SK-N-SH (cell line): ENCODE data around the gene MAP4K3.

Experiments used
- POLR2AphosphoS5 ChIP-seq: IDR thresholded peaks from 2 replicates; pipeline ENCODE4 v1.6.1; 2012; ENCODE audit warnings: low read depth, low read length
- TF ChIP-seq, protein P1 (sequence below): fragments of 200-600 bp; sonication (generic); IDR thresholded peaks from 2 replicates; pipeline ENCODE4 v1.6.1; 2017; ENCODE audit warnings: antibody characterized with exemption, mild to moderate bottlenecking, moderate library complexity

DNA sequence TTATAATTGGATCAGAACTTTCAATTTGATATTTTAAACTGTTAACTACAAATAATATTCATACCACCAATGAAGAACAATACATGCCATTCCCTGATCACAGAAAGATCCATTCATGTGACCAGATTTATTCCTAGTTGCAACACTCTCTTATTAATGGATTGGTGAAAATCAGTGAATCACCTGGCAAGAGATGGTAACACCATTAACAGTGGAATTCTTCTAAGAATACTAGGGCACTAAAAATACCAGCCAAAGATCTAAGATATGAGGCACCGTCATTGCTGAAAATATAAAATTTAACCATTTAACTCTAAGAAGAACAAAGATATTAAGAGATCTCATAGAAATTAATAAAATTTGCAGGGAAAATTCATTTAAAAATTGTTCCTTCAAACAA, 58.1 kb downstream of the MAP4K3 start:
- TF ChIP-seq, protein P1, sequence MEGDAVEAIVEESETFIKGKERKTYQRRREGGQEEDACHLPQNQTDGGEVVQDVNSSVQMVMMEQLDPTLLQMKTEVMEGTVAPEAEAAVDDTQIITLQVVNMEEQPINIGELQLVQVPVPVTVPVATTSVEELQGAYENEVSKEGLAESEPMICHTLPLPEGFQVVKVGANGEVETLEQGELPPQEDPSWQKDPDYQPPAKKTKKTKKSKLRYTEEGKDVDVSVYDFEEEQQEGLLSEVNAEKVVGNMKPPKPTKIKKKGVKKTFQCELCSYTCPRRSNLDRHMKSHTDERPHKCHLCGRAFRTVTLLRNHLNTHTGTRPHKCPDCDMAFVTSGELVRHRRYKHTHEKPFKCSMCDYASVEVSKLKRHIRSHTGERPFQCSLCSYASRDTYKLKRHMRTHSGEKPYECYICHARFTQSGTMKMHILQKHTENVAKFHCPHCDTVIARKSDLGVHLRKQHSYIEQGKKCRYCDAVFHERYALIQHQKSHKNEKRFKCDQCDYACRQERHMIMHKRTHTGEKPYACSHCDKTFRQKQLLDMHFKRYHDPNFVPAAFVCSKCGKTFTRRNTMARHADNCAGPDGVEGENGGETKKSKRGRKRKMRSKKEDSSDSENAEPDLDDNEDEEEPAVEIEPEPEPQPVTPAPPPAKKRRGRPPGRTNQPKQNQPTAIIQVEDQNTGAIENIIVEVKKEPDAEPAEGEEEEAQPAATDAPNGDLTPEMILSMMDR = no peak
- TF ChIP-seq POLR2AphosphoS5 = no peak
